Glutamatergic neuron (in vitro differentiated cells): ENCODE results near the gene OBP2A. TPM values are rescaled to one million over a fixed set of nuclear protein-coding genes. Genes with fewer than 3 reads are reported as not detected.
A peak's percentile ranks its signal among the peaks of the same experiment; 100 is the strongest.

Source experiments
- DNase-seq: peaks from one replicate; pipeline ENCODE4 v3.0.0; 2022
- H3K27ac Mint-ChIP-seq: one replicate; pipeline ENCODE4 v1.8.0; 2020; ENCODE audit warnings: mild to moderate bottlenecking, mixed read lengths, inconsistent platforms; ENCODE audit not compliant: unreplicated experiment
- H3K27me3 Mint-ChIP-seq: one replicate; pipeline ENCODE4 v1.8.0; 2020; ENCODE audit warnings: mild to moderate bottlenecking, moderate library complexity, mixed read lengths, inconsistent platforms; ENCODE audit not compliant: unreplicated experiment
- H3K36me3 Mint-ChIP-seq: one replicate; pipeline ENCODE4 v1.8.0; 2020; ENCODE audit warnings: mild to moderate bottlenecking, mixed read lengths, inconsistent platforms; ENCODE audit not compliant: unreplicated experiment
- H3K4me1 Mint-ChIP-seq: one replicate; pipeline ENCODE4 v1.8.0; 2020; ENCODE audit warnings: mild to moderate bottlenecking, low read depth, mixed read lengths, inconsistent platforms; ENCODE audit not compliant: unreplicated experiment
- H3K4me3 Mint-ChIP-seq: one replicate; pipeline ENCODE4 v1.8.0; 2020; ENCODE audit warnings: mild to moderate bottlenecking, mixed read lengths, inconsistent platforms; ENCODE audit not compliant: unreplicated experiment
- H3K9me3 Mint-ChIP-seq: one replicate; pipeline ENCODE4 v1.8.0; 2020; ENCODE audit warnings: mild to moderate bottlenecking, moderate library complexity, mixed read lengths, inconsistent platforms; ENCODE audit not compliant: unreplicated experiment
- CTCF ChIP-seq: fragments of 200-600 bp; sonication (generic); IDR thresholded peaks from one replicate; pipeline ENCODE4 v1.5.0; 2021; ENCODE audit not compliant: partially characterized antibody, unreplicated experiment
- total RNA-seq: library from RNA; stranded (reverse); fragmentation: NEBNext Ultra II Directional; extraction: Animal tissue kit (Norgen Biotek cat#: 25700); gene quantifications from one replicate; pipeline ENCODE4 v1.2.1, GENCODE V29; 2021; ENCODE audit not compliant: unreplicated experiment

Gene OBP2A
- total RNA-seq, 1 donor from 2014 or later = not detected

- H3K36me3 Mint-ChIP-seq = no peaks in the 10 kb centered on the region
- H3K27ac Mint-ChIP-seq = no peak overlapping the region
- peaks cover 8% of the 10 kb centered on the region for H3K27me3 Mint-ChIP-seq
- H3K9me3 Mint-ChIP-seq = peaks cover 2% of the 10 kb centered on the region
- no peak for DNase-seq
- peaks cover 3% of the 10 kb centered on the region for H3K4me1 Mint-ChIP-seq
- TF ChIP-seq CTCF = no peak
- H3K4me3 Mint-ChIP-seq = peak overlapping the region; percentile 82
These were observed 44.4 kb upstream of the OBP2A start for GRCh38 chr9:135501261-135502167.

GRCh38 chr9:135502168-135502872 lies 43.6 kb upstream of the OBP2A start:
- no peak for TF ChIP-seq CTCF
- H3K27ac Mint-ChIP-seq = no peak overlapping the region

GRCh38 chr9:135502873-135503321 lies 43.0 kb upstream of the OBP2A start:
- no peak for TF ChIP-seq CTCF
- Mint-ChIP-seq H3K27ac (no peak overlapping the region), H3K4me3 (no peak overlapping the region), H3K36me3 (peaks cover 1% of the 10 kb centered on the region), H3K9me3 (peaks cover 3% of the 10 kb centered on the region), H3K27me3 (peaks cover 8% of the 10 kb centered on the region), H3K4me1 (peaks cover 5% of the 10 kb centered on the region)
- DNase-seq = peak; percentile 11

More at GRCh38 chr9:135502168-135502872, 43.6 kb upstream of the OBP2A start:
- Mint-ChIP-seq H3K4me1 (peaks cover 5% of the 10 kb centered on the region), H3K4me3 (no peak overlapping the region), H3K27me3 (peaks cover 8% of the 10 kb centered on the region), H3K36me3 (no peaks in the 10 kb centered on the region), H3K9me3 (peaks cover 3% of the 10 kb centered on the region)
- no peak for DNase-seq

GRCh38 chr9:135503371-135504261 lies 42.3 kb upstream of the OBP2A start:
- Mint-ChIP-seq H3K36me3 (peaks cover 5% of the 10 kb centered on the region), H3K4me1 (peaks cover 5% of the 10 kb centered on the region), H3K4me3 (no peak overlapping the region), H3K27me3 (peaks cover 6% of the 10 kb centered on the region), H3K27ac (no peak overlapping the region), H3K9me3 (peaks cover 3% of the 10 kb centered on the region)
- TF ChIP-seq CTCF = no peak
- peak; percentile 17 for DNase-seq
